Measurements from ENCODE around the gene BCAT1. TPM values are rescaled to one million over a fixed set of nuclear protein-coding genes. Genes with fewer than 3 reads are reported as not detected.

BCAT1 gene
- total and polyA plus RNA-seq, 2 of the 8 experiments (the other 6 are each of a cell fraction or from before 2014, with no cell fraction given): 19.7 to 263 TPM

DNA sequence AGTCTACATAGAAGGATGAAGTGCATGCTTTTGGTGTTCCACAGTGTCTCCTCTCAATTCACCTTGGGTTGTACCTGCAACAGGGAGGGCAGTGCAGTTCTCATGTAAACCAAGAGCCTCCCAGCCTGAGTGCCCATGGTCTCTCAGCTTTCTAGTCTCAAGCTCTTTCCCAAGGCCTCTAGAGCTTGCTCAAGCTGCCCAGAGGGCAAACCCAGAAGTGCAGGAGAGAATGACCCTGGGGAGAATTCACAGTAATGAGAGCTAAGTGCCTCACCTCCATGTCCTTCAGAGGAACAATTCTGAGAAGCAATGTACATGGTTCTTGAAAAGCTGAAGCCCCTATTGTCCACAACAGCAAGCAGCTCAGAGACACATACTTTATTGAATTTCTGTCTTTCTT, 180.5 kb downstream of the BCAT1 start:
- H4K5ac ChIP-seq (ENCODE audit: insufficient read length, low read depth, low read length): no peak overlapping the region
- no peak overlapping the region for H4K8ac ChIP-seq (ENCODE audit: extremely low read depth, insufficient read depth, low read length)
- no peaks in the 10 kb centered on the region for H3K79me2 ChIP-seq (ENCODE audit: control insufficient read depth in 1 of 2, insufficient read depth in 2 of 2, low read length in 2 of 2)
- no peak for TF ChIP-seq EZH2 (IDR thresholded peaks at IDR 0.05; ENCODE audit: low read depth, low read length, severe bottlenecking)
- TF ChIP-seq, protein P1, sequence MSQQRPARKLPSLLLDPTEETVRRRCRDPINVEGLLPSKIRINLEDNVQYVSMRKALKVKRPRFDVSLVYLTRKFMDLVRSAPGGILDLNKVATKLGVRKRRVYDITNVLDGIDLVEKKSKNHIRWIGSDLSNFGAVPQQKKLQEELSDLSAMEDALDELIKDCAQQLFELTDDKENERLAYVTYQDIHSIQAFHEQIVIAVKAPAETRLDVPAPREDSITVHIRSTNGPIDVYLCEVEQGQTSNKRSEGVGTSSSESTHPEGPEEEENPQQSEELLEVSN (IDR thresholded peaks at IDR 0.05): no peak
- TF ChIP-seq, protein P2, sequence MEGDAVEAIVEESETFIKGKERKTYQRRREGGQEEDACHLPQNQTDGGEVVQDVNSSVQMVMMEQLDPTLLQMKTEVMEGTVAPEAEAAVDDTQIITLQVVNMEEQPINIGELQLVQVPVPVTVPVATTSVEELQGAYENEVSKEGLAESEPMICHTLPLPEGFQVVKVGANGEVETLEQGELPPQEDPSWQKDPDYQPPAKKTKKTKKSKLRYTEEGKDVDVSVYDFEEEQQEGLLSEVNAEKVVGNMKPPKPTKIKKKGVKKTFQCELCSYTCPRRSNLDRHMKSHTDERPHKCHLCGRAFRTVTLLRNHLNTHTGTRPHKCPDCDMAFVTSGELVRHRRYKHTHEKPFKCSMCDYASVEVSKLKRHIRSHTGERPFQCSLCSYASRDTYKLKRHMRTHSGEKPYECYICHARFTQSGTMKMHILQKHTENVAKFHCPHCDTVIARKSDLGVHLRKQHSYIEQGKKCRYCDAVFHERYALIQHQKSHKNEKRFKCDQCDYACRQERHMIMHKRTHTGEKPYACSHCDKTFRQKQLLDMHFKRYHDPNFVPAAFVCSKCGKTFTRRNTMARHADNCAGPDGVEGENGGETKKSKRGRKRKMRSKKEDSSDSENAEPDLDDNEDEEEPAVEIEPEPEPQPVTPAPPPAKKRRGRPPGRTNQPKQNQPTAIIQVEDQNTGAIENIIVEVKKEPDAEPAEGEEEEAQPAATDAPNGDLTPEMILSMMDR (IDR thresholded peaks at IDR 0.05; ENCODE audit: control extremely low read depth in 1 of 3, insufficient read depth in 1 of 3, low read depth in 1 of 3, low read length in 3 of 3): no peak; a peak in 1 of 4 replicates
- TF ChIP-seq RAD21 (IDR thresholded peaks at IDR 0.05 in 1 of 2, conservative IDR thresholded peaks at IDR 0.05 in 1 of 2; ENCODE audit: low read depth in 2 of 2, low read length in 2 of 2): 0 out of 4 replicates have a peak, but pooled peaks of 1 of the 2 experiments have one; percentile 6
- no peak for TF ChIP-seq ASH2L (IDR thresholded peaks at IDR 0.05; ENCODE audit: low read length)
- TF ChIP-seq, protein P3, sequence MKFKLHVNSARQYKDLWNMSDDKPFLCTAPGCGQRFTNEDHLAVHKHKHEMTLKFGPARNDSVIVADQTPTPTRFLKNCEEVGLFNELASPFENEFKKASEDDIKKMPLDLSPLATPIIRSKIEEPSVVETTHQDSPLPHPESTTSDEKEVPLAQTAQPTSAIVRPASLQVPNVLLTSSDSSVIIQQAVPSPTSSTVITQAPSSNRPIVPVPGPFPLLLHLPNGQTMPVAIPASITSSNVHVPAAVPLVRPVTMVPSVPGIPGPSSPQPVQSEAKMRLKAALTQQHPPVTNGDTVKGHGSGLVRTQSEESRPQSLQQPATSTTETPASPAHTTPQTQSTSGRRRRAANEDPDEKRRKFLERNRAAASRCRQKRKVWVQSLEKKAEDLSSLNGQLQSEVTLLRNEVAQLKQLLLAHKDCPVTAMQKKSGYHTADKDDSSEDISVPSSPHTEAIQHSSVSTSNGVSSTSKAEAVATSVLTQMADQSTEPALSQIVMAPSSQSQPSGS (IDR thresholded peaks at IDR 0.05; ENCODE audit: low read length): no peak
- H3K9me3 ChIP-seq (ENCODE audit: insufficient read depth in 2 of 2, low read depth in 1 of 2, low read length in 1 of 2): 0 out of 4 replicates have a peak, but pooled peaks cover 0 to 4% of the 10 kb centered on the region in 2 experiments
- no peak overlapping the region for H2AFZ ChIP-seq (ENCODE audit: low read length)
- FAIRE-seq (no peak), DNase-seq (ENCODE audit: low read depth in 1 of 2, low spot score in 2 of 2) (no peak)
- no peaks in the 10 kb centered on the region for H3K36me3 ChIP-seq (ENCODE audit: control insufficient read depth in 2 of 4, insufficient read depth in 4 of 4, low read length in 3 of 4)
- no peak overlapping the region for H2AK5ac ChIP-seq (ENCODE audit: low read depth, low read length)
- H3K23ac ChIP-seq (ENCODE audit: insufficient read length): no peak overlapping the region
- H3K14ac ChIP-seq (ENCODE audit: insufficient read length): no peak overlapping the region
- no peak overlapping the region for H3K4me2 ChIP-seq (ENCODE audit: insufficient read depth in 1 of 2, low read depth in 2 of 2, low read length in 2 of 2)
- ChIA-PET POLR2A (ENCODE audit: partially characterized antibody) (no interaction called here), CTCF (ENCODE audit: partially characterized antibody) (interaction anchor here (0.8 to 2.5 kb wide), 3 partner anchors 10 to 51 kb away, joined by 3 to 25 read pairs (median 5); no protein-coding TSS in a partner anchor)
- no peak overlapping the region for H3K27ac ChIP-seq (ENCODE audit: low read depth, low read length)
- no peak overlapping the region for H2BK12ac ChIP-seq (ENCODE audit: low read depth, low read length)
- H2BK20ac ChIP-seq (ENCODE audit: low read length): no peak overlapping the region
- no peak overlapping the region for H3K9ac ChIP-seq (replicated peaks in 1 of 4; ENCODE audit: extremely low read depth in 1 of 4, low read depth in 3 of 4, low read length in 3 of 4)
- no peak overlapping the region for H3K18ac ChIP-seq (ENCODE audit: extremely low read depth, low read length)
- H3K56ac ChIP-seq (replicated peaks; ENCODE audit: insufficient read length, low read depth, low read length): no peak overlapping the region
- H3K27me3 ChIP-seq (replicated peaks in 1 of 4; ENCODE audit: control insufficient read depth in 3 of 4, extremely low read depth in 1 of 4, insufficient read depth in 3 of 4, low read length in 3 of 4): no peaks in the 10 kb centered on the region
- no peaks in the 10 kb centered on the region for H3K23me2 ChIP-seq (ENCODE audit: low read depth, low read length)
- no peak overlapping the region for H4K91ac ChIP-seq (replicated peaks; ENCODE audit: insufficient read length, low read length)
- no peaks in the 10 kb centered on the region for H4K20me1 ChIP-seq (replicated peaks in 1 of 2; ENCODE audit: control insufficient read depth in 1 of 2, insufficient read depth in 2 of 2, low read length in 2 of 2)
- H3K79me1 ChIP-seq (ENCODE audit: low read depth, low read length): no peaks in the 10 kb centered on the region
- H3K4me1 ChIP-seq (replicated peaks in 1 of 4; ENCODE audit: control insufficient read depth in 3 of 4, insufficient read depth in 4 of 4, low read length in 3 of 4): no peaks in the 10 kb centered on the region
- no peak overlapping the region for H2BK120ac ChIP-seq (replicated peaks; ENCODE audit: low read depth, low read length)
- no peak overlapping the region for H3K4ac ChIP-seq (replicated peaks; ENCODE audit: insufficient read length, low read depth, low read length)
- no peak overlapping the region for H3K4me3 ChIP-seq (ENCODE audit: extremely low read depth in 1 of 4, insufficient read depth in 2 of 4, low read depth in 3 of 4, low read length in 4 of 4)
- H2BK15ac ChIP-seq (ENCODE audit: low read length): no peak overlapping the region
- no peak overlapping the region for H2BK5ac ChIP-seq (ENCODE audit: low read depth, low read length)

Measured in H1 (cell line).